ENCODE results near the gene HSP90AB1. TPM values are rescaled to one million over a fixed set of nuclear protein-coding genes. Genes with fewer than 3 reads are reported as not detected.

Gene HSP90AB1
- polyA plus RNA-seq, 1 experiment: 943 TPM

- CTCF ChIA-PET: interaction anchor here (2.1 to 6.0 kb wide), 3 partner anchors 8 to 72 kb away, joined by 5 to 93 read pairs (median 18); partner anchors contain the start of gene SLC35B2
Observed at GRCh38 chr6:44265722-44266233, 18.9 kb downstream of the HSP90AB1 start.

DNA sequence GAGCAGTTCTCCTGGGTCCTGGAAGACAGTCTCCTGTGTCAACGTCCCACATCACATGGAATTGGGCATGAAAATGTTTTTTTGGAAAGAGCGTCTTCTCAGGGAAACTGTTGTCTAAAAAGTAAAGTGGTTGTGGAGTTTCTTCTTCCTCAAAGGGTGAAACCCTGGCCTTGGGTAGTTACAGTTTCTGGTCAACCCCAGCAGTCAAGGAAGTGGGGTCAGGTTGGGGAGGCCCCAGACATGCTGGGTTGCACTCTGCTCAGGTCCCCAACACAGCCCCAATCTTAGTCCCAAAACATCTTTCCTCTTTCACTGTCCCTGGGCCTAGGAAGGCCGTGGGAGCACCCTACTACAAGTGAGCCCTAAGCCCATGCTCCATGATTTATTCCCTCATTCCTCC lies 19.4 kb downstream of the HSP90AB1 start:
- H3K27me3 ChIP-seq (ENCODE audit: control insufficient read depth, insufficient read depth, low read length): peaks cover 28% of the 10 kb centered on the region
- no peak for DNase-seq (ENCODE audit: low read depth, low spot score)
- no peak overlapping the region for H3K4me3 ChIP-seq (ENCODE audit: low read depth, low read length)
- TF ChIP-seq, protein P1, sequence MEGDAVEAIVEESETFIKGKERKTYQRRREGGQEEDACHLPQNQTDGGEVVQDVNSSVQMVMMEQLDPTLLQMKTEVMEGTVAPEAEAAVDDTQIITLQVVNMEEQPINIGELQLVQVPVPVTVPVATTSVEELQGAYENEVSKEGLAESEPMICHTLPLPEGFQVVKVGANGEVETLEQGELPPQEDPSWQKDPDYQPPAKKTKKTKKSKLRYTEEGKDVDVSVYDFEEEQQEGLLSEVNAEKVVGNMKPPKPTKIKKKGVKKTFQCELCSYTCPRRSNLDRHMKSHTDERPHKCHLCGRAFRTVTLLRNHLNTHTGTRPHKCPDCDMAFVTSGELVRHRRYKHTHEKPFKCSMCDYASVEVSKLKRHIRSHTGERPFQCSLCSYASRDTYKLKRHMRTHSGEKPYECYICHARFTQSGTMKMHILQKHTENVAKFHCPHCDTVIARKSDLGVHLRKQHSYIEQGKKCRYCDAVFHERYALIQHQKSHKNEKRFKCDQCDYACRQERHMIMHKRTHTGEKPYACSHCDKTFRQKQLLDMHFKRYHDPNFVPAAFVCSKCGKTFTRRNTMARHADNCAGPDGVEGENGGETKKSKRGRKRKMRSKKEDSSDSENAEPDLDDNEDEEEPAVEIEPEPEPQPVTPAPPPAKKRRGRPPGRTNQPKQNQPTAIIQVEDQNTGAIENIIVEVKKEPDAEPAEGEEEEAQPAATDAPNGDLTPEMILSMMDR (IDR thresholded peaks at IDR 0.05; ENCODE audit: low read depth, low read length): no peak
- POLR2A ChIA-PET: interaction anchor here (0.6 kb wide), 1 partner anchor 46 kb away, joined by 3 read pairs; no protein-coding TSS in a partner anchor
- H3K9me3 ChIP-seq (ENCODE audit: control insufficient read depth, insufficient read depth, low read length): no peaks in the 10 kb centered on the region; the same call in 1 of the 2 replicates
- CTCF ChIA-PET: interaction anchor here (0.6 to 6.0 kb wide), 10 partner anchors 9 to 81 kb away, joined by 3 to 93 read pairs (median 8); partner anchors contain the start of genes AARS2, SLC35B2 and SPATS1
- no peak overlapping the region for H3K27ac ChIP-seq (ENCODE audit: low read depth, low read length)

More at GRCh38 chr6:44265722-44266233, 18.9 kb downstream of the HSP90AB1 start:
- H3K27ac ChIP-seq (ENCODE audit: low read depth, low read length): no peak overlapping the region
- POLR2A ChIA-PET: no interaction called here
- no peak overlapping the region for H3K4me3 ChIP-seq (ENCODE audit: low read depth, low read length)
- DNase-seq (ENCODE audit: low read depth, low spot score): no peak
- TF ChIP-seq, protein P1 (IDR thresholded peaks at IDR 0.05; ENCODE audit: low read depth, low read length): no peak
- no peaks in the 10 kb centered on the region; the same call in 1 of the 2 replicates for H3K9me3 ChIP-seq (ENCODE audit: control insufficient read depth, insufficient read depth, low read length)
- H3K27me3 ChIP-seq (ENCODE audit: control insufficient read depth, insufficient read depth, low read length): peaks cover 23% of the 10 kb centered on the region

- no peak overlapping the region for H3K27ac ChIP-seq (ENCODE audit: low read depth, low read length)
- peaks cover 37% of the 10 kb centered on the region for H3K27me3 ChIP-seq (ENCODE audit: control insufficient read depth, insufficient read depth, low read length)
- no peak overlapping the region for H3K4me3 ChIP-seq (ENCODE audit: low read depth, low read length)
- no peaks in the 10 kb centered on the region; the same call in 1 of the 2 replicates for H3K9me3 ChIP-seq (ENCODE audit: control insufficient read depth, insufficient read depth, low read length)
- DNase-seq (ENCODE audit: low read depth, low spot score): no peak
- ChIA-PET POLR2A (no interaction called here), CTCF (interaction anchor here (0.6 to 6.0 kb wide), 13 partner anchors 9 to 1123 kb away, joined by 3 to 93 read pairs (median 5); partner anchors contain the start of genes AARS2, CDC5L, SLC35B2 and SPATS1)
- TF ChIP-seq, protein P1 (IDR thresholded peaks at IDR 0.05; ENCODE audit: low read depth, low read length): no peak
Observed at GRCh38 chr6:44267252-44267651, 20.4 kb downstream of the HSP90AB1 start.

- CTCF ChIA-PET: interaction anchor here (0.6 to 6.0 kb wide), 21 partner anchors 11 to 1122 kb away, joined by 3 to 93 read pairs (median 4); partner anchors contain the start of genes AARS2, CDC5L, SLC35B2 and SPATS1
Observed at GRCh38 chr6:44268095-44268628, 21.3 kb downstream of the HSP90AB1 start.

More at GRCh38 chr6:44268095-44268628, 21.3 kb downstream of the HSP90AB1 start:
- TF ChIP-seq, protein P1 (IDR thresholded peaks at IDR 0.05; ENCODE audit: low read depth, low read length): peak; percentile 99
- Histone ChIP-seq H3K4me3 (ENCODE audit: low read depth, low read length) (no peak overlapping the region), H3K27me3 (ENCODE audit: control insufficient read depth, insufficient read depth, low read length) (peaks cover 45% of the 10 kb centered on the region), H3K27ac (ENCODE audit: low read depth, low read length) (no peak overlapping the region), H3K9me3 (ENCODE audit: control insufficient read depth, insufficient read depth, low read length) (no peaks in the 10 kb centered on the region; the same call in 1 of the 2 replicates)
- no peak for DNase-seq (ENCODE audit: low read depth, low spot score)
- POLR2A ChIA-PET: interaction anchor here (0.6 to 1.1 kb wide), 3 partner anchors 21 to 120 kb away, joined by 3 to 7 read pairs (median 5); partner anchors contain the start of gene HSP90AB1
